HL-60 (cell line): ENCODE data around the gene BRAF.

ENCODE experiments used
- CTCF ChIP-seq: IDR thresholded peaks from one replicate; pipeline ENCODE4 v1.5.1; 2011; ENCODE audit warnings: low read length, control low read depth, inconsistent platforms; ENCODE audit not compliant: insufficient read depth
- GABPA ChIP-seq: IDR thresholded peaks from 2 replicates; pipeline ENCODE4 v1.6.1; 2012; ENCODE audit warnings: low read depth
- POLR2AphosphoS5 ChIP-seq: IDR thresholded peaks from 2 replicates; pipeline ENCODE4 v1.6.1; 2012; ENCODE audit warnings: low read depth
- SPI1 ChIP-seq: IDR thresholded peaks from 2 replicates; pipeline ENCODE4 v1.6.1; 2012; ENCODE audit warnings: low read depth, mild to moderate bottlenecking, borderline replicate concordance
- TF ChIP-seq, protein P1 (sequence below): IDR thresholded peaks from 2 replicates; pipeline ENCODE4 v1.6.1; 2012; ENCODE audit warnings: low read depth; ENCODE audit not compliant: insufficient replicate concordance

DNA sequence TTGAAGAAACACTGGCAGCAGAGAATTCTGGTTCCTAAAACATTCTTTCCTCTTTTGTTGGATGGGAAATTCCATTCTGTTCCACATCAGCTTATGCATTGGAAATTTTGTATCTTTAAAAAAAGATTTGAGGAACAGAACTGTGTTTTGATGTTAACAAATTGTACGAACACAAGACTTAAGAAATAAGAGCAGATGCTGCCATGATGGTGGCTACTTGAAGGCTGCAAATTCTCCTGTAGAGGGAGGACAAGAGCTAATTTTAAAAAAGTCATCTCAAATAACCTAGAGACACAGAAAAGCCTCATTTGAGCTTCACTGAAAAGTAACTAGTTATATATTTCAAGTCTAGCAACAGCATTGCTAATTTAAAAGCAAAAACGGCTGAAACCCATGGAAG, 198.4 kb downstream of the BRAF start:
- TF ChIP-seq GABPA (no peak), CTCF (no peak), POLR2AphosphoS5 (no peak), SPI1 (no peak)
- TF ChIP-seq, protein P1, sequence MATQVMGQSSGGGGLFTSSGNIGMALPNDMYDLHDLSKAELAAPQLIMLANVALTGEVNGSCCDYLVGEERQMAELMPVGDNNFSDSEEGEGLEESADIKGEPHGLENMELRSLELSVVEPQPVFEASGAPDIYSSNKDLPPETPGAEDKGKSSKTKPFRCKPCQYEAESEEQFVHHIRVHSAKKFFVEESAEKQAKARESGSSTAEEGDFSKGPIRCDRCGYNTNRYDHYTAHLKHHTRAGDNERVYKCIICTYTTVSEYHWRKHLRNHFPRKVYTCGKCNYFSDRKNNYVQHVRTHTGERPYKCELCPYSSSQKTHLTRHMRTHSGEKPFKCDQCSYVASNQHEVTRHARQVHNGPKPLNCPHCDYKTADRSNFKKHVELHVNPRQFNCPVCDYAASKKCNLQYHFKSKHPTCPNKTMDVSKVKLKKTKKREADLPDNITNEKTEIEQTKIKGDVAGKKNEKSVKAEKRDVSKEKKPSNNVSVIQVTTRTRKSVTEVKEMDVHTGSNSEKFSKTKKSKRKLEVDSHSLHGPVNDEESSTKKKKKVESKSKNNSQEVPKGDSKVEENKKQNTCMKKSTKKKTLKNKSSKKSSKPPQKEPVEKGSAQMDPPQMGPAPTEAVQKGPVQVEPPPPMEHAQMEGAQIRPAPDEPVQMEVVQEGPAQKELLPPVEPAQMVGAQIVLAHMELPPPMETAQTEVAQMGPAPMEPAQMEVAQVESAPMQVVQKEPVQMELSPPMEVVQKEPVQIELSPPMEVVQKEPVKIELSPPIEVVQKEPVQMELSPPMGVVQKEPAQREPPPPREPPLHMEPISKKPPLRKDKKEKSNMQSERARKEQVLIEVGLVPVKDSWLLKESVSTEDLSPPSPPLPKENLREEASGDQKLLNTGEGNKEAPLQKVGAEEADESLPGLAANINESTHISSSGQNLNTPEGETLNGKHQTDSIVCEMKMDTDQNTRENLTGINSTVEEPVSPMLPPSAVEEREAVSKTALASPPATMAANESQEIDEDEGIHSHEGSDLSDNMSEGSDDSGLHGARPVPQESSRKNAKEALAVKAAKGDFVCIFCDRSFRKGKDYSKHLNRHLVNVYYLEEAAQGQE: no peak
